Pons (tissue), 1 donor: ENCODE measurements around the gene SORBS1.

Source experiments
- DNase-seq: peaks from one replicate; pipeline ENCODE4 v3.0.0-alpha.2; 2016; ENCODE audit warnings: low spot score

The SORBS1 gene

GRCh38 chr10:95539560-95540284 is 21.4 kb downstream of the SORBS1 start:
- DNase-seq: no peak

GRCh38 chr10:95538412-95538811 is 22.8 kb downstream of the SORBS1 start:
- DNase-seq: no peak

- DNase-seq: no peak
These were observed 23.6 kb downstream of the SORBS1 start for GRCh38 chr10:95537542-95537927.

- DNase-seq: no peak
These were observed 24.2 kb downstream of the SORBS1 start for GRCh38 chr10:95536894-95537541.

- DNase-seq: no peak
These were observed 25.2 kb downstream of the SORBS1 start for GRCh38 chr10:95536017-95536416.

GRCh38 chr10:95535526-95535925 is 25.6 kb downstream of the SORBS1 start:
- DNase-seq: no peak

- DNase-seq: no peak
These were observed 27.6 kb downstream of the SORBS1 start for GRCh38 chr10:95533590-95533989.

- DNase-seq: no peak
These were observed 28.6 kb downstream of the SORBS1 start for GRCh38 chr10:95532536-95532935.

GRCh38 chr10:95531994-95532399 is 29.2 kb downstream of the SORBS1 start:
- DNase-seq: no peak

GRCh38 chr10:95531058-95531809 is 29.9 kb downstream of the SORBS1 start:
- no peak for DNase-seq

- no peak for DNase-seq
These were observed 30.6 kb downstream of the SORBS1 start for GRCh38 chr10:95530561-95530960.

- DNase-seq: no peak
These were observed 31.1 kb downstream of the SORBS1 start for GRCh38 chr10:95530029-95530428.

GRCh38 chr10:95526044-95526443 is 35.1 kb downstream of the SORBS1 start:
- DNase-seq: no peak

- DNase-seq: no peak
These were observed 36.1 kb downstream of the SORBS1 start for GRCh38 chr10:95525033-95525418.

GRCh38 chr10:95524358-95525032 is 36.7 kb downstream of the SORBS1 start:
- no peak for DNase-seq

- no peak for DNase-seq
These were observed 39.1 kb downstream of the SORBS1 start for GRCh38 chr10:95522117-95522516.

GRCh38 chr10:95520617-95521016 is 40.6 kb downstream of the SORBS1 start:
- no peak for DNase-seq

- DNase-seq: no peak
These were observed 42.4 kb downstream of the SORBS1 start for GRCh38 chr10:95518455-95519452.

- DNase-seq: no peak
These were observed 43.4 kb downstream of the SORBS1 start for GRCh38 chr10:95517536-95518454.

- no peak for DNase-seq
These were observed 44.3 kb downstream of the SORBS1 start for GRCh38 chr10:95516774-95517373.
